Measurements from ENCODE around the gene NCR2.

Gene NCR2

GRCh38 chr6:41376176-41376575, 40.8 kb downstream of the NCR2 start:
- TF ChIP-seq CTCF (IDR thresholded peaks at IDR 0.05; ENCODE audit: poor library complexity, severe bottlenecking) = no peak
- ATAC-seq (ENCODE audit: low read depth) (no peak), DNase-seq (ENCODE audit: low spot score) (no peak)
- peaks cover 88% of the 10 kb centered on the region for H3K27me3 ChIP-seq (ENCODE audit: insufficient read depth, poor library complexity, severe bottlenecking)
- H3K9me3 ChIP-seq (ENCODE audit: severe bottlenecking) = no peaks in the 10 kb centered on the region
- no peak overlapping the region for H3K4me3 ChIP-seq (ENCODE audit: severe bottlenecking)
- no peaks in the 10 kb centered on the region for H3K4me1 ChIP-seq (ENCODE audit: insufficient read depth, poor library complexity, severe bottlenecking)
- no peaks in the 10 kb centered on the region for H3K36me3 ChIP-seq (ENCODE audit: low read depth)
- H3K27ac ChIP-seq (ENCODE audit: poor library complexity, severe bottlenecking) = no peak overlapping the region

GRCh38 chr6:41377071-41377470, 41.7 kb downstream of the NCR2 start:
- Histone ChIP-seq H3K9me3 (ENCODE audit: severe bottlenecking) (no peaks in the 10 kb centered on the region), H3K4me3 (ENCODE audit: severe bottlenecking) (no peak overlapping the region), H3K4me1 (ENCODE audit: insufficient read depth, poor library complexity, severe bottlenecking) (no peaks in the 10 kb centered on the region), H3K36me3 (ENCODE audit: low read depth) (no peaks in the 10 kb centered on the region), H3K27ac (ENCODE audit: poor library complexity, severe bottlenecking) (no peak overlapping the region), H3K27me3 (ENCODE audit: insufficient read depth, poor library complexity, severe bottlenecking) (peaks cover 80% of the 10 kb centered on the region)
- DNase-seq (ENCODE audit: low spot score) (no peak), ATAC-seq (ENCODE audit: low read depth) (no peak)
- no peak for TF ChIP-seq CTCF (IDR thresholded peaks at IDR 0.05; ENCODE audit: poor library complexity, severe bottlenecking)

GRCh38 chr6:41379306-41379705, 43.9 kb downstream of the NCR2 start:
- DNase-seq (ENCODE audit: low spot score) = no peak
- Histone ChIP-seq H3K4me3 (ENCODE audit: severe bottlenecking) (no peak overlapping the region), H3K27me3 (ENCODE audit: insufficient read depth, poor library complexity, severe bottlenecking) (peaks cover 60% of the 10 kb centered on the region), H3K36me3 (ENCODE audit: low read depth) (no peaks in the 10 kb centered on the region), H3K27ac (ENCODE audit: poor library complexity, severe bottlenecking) (no peak overlapping the region), H3K4me1 (ENCODE audit: insufficient read depth, poor library complexity, severe bottlenecking) (no peaks in the 10 kb centered on the region), H3K9me3 (ENCODE audit: severe bottlenecking) (no peaks in the 10 kb centered on the region)
- ATAC-seq (ENCODE audit: low read depth) = no peak
- TF ChIP-seq CTCF (IDR thresholded peaks at IDR 0.05; ENCODE audit: poor library complexity, severe bottlenecking) = no peak

- Histone ChIP-seq H3K27ac (ENCODE audit: poor library complexity, severe bottlenecking) (no peak overlapping the region), H3K36me3 (ENCODE audit: low read depth) (no peaks in the 10 kb centered on the region), H3K4me1 (ENCODE audit: insufficient read depth, poor library complexity, severe bottlenecking) (no peaks in the 10 kb centered on the region), H3K27me3 (ENCODE audit: insufficient read depth, poor library complexity, severe bottlenecking) (peaks cover 11% of the 10 kb centered on the region), H3K9me3 (ENCODE audit: severe bottlenecking) (no peaks in the 10 kb centered on the region), H3K4me3 (ENCODE audit: severe bottlenecking) (no peak overlapping the region)
- ATAC-seq (ENCODE audit: low read depth) (no peak), DNase-seq (ENCODE audit: low spot score) (no peak)
- TF ChIP-seq CTCF (IDR thresholded peaks at IDR 0.05; ENCODE audit: poor library complexity, severe bottlenecking) = no peak
Measured at GRCh38 chr6:41386594-41386993, 51.2 kb downstream of the NCR2 start.

- no peak overlapping the region for H3K4me3 ChIP-seq (ENCODE audit: severe bottlenecking)
- H3K36me3 ChIP-seq (ENCODE audit: low read depth) = no peaks in the 10 kb centered on the region
- no peaks in the 10 kb centered on the region for H3K4me1 ChIP-seq (ENCODE audit: insufficient read depth, poor library complexity, severe bottlenecking)
- ATAC-seq (ENCODE audit: low read depth) (no peak), DNase-seq (ENCODE audit: low spot score) (no peak)
- H3K9me3 ChIP-seq (ENCODE audit: severe bottlenecking) = peaks cover 3% of the 10 kb centered on the region
- H3K27ac ChIP-seq (ENCODE audit: poor library complexity, severe bottlenecking) = no peak overlapping the region
- H3K27me3 ChIP-seq (ENCODE audit: insufficient read depth, poor library complexity, severe bottlenecking) = peaks cover 17% of the 10 kb centered on the region
- TF ChIP-seq CTCF (IDR thresholded peaks at IDR 0.05; ENCODE audit: poor library complexity, severe bottlenecking) = no peak
Measured at GRCh38 chr6:41392246-41392645, 56.8 kb downstream of the NCR2 start.

All from RWPE2 (cell line).